Gastroesophageal sphincter (tissue), 4 donors: ENCODE measurements around the gene DGAT2. TPM values are rescaled to one million over a fixed set of nuclear protein-coding genes. Genes with fewer than 3 reads are reported as not detected.

Experiments
- ATAC-seq: fragments of 150-250 bp; one replicate; pipeline ENCODE4 v1.9.1; 2016; ENCODE audit warnings: mild to moderate bottlenecking, moderate library complexity
- H3K27ac ChIP-seq, 4 donors: fragments of 200-600 bp; sonication (generic) in 3 of 4; 1 replicate in 3 of 4; 2 replicates in 1 of 4; pipeline ENCODE4 v1.5.1; 2016 to 2019
- H3K27me3 ChIP-seq: fragments of 200-600 bp; sonication (generic); one replicate; pipeline ENCODE4 v1.5.1; 2019
- H3K36me3 ChIP-seq, 2 donors: fragments of 200-600 bp; sonication (generic); one replicate each; pipeline ENCODE4 v1.5.1; 2019; ENCODE audit warnings: control low read depth in 1 of 2
- H3K4me1 ChIP-seq, 3 donors: fragments of 200-600 bp; sonication (generic); 1 replicate in 2 of 3; 2 replicates in 1 of 3; pipeline ENCODE4 v1.5.1; 2016 to 2019; ENCODE audit warnings: control low read depth in 2 of 3
- H3K4me3 ChIP-seq, 2 donors: fragments of 200-600 bp; sonication (generic); one replicate each; pipeline ENCODE4 v1.5.1; 2019; ENCODE audit warnings: mild to moderate bottlenecking in 1 of 2, moderate library complexity in 1 of 2
- H3K9me3 ChIP-seq, 3 donors: fragments of 200-600 bp; sonication (generic); one replicate each; pipeline ENCODE4 v1.5.1; 2017 to 2019; ENCODE audit warnings: control low read depth in 2 of 3
- CTCF ChIP-seq, 4 experiments: fragments of 200-600 bp in 2 of 4; fragments of 450-650 bp in 2 of 4; sonication (generic) in 1 of 4; IDR thresholded peaks; one replicate each; pipeline ENCODE4 v1.5.1; 2017 to 2019; ENCODE audit warnings: antibody characterized with exemption in 4 of 4, mild to moderate bottlenecking in 2 of 4, moderate library complexity in 2 of 4
- EP300 ChIP-seq: sonication (generic); formaldehyde crosslinking; IDR thresholded peaks from one replicate; pipeline ENCODE4 v1.6.1; 2017; ENCODE audit warnings: antibody characterized with exemption, mild to moderate bottlenecking
- POLR2A ChIP-seq, 2 donors: fragments of 450-650 bp; IDR thresholded peaks; one replicate each; pipeline ENCODE4 v1.6.1; 2017; ENCODE audit warnings: antibody characterized with exemption in 2 of 2, mild to moderate bottlenecking in 2 of 2, moderate library complexity in 1 of 2
- POLR2AphosphoS5 ChIP-seq: sonication (generic); formaldehyde crosslinking; IDR thresholded peaks from one replicate; pipeline ENCODE4 v1.6.1; 2017; ENCODE audit warnings: antibody characterized with exemption
- WGBS, 2 donors: methylation state at CpG; one replicate each; pipeline ENCODE4 v1.1.5; 2018; ENCODE audit warnings: low coverage in 1 of 2; 5-methylcytosine and 5-hydroxymethylcytosine counted together
- total RNA-seq, 4 donors: library from RNA; depleted of rRNA; stranded (reverse); fragments of >200 nt; gene quantifications; one replicate each; pipeline ENCODE4 v1.1.0, GENCODE V29; 2016

The DGAT2 gene
- total RNA-seq, 4 donors from 2014 or later, result 0.74 to 14.4 (median 1.5) TPM

- 14 to 17% methylated on average over 5 to 6 of the region's 6 CpGs for WGBS, 2 donors
- peaks cover 0 to 55% (median 9%) of the 10 kb centered on the region in 3 donors for H3K4me1 ChIP-seq
- H3K9me3 ChIP-seq, result no peaks in the 10 kb centered on the region
- H3K4me3 ChIP-seq, result peak overlapping the region; percentile 94 to 97
- H3K27ac ChIP-seq, result peak overlapping the region in 3 of 4 donors; percentile 67 to 98 (median 94)
- no peak for ATAC-seq
- H3K36me3 ChIP-seq, result no peaks in the 10 kb centered on the region
- H3K27me3 ChIP-seq, result no peaks in the 10 kb centered on the region
- TF ChIP-seq CTCF (IDR thresholded peaks at IDR 0.05) (no peak), POLR2AphosphoS5 (no peak), EP300 (no peak), POLR2A (IDR thresholded peaks at IDR 0.05) (no peak)
Measured at GRCh38 chr11:75816561-75817239, 48.1 kb downstream of the DGAT2 start.

DNA sequence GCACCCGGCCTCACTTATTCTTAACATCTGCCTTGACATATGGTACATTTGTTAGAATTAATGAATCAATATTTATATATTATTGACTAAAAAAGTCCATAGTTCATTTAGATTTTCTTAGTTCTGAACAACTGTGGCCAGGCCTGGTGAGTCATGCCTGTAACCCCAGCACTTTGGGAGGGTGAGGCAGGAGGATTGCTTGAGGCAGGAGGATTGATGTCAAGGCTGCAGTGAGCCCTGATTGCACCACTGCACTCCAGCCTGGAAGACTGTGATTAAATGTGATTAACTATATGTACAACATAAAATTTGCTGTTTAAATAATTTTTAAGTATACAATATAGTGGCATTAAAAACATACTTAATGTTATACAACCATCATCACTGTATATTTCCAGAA, 52.1 kb downstream of the DGAT2 start:
- no peaks in the 10 kb centered on the region for H3K9me3 ChIP-seq
- peaks cover 2 to 85% (median 22%) of the 10 kb centered on the region in 3 donors for H3K4me1 ChIP-seq
- TF ChIP-seq CTCF (IDR thresholded peaks at IDR 0.05) (no peak), EP300 (no peak), POLR2AphosphoS5 (no peak), POLR2A (IDR thresholded peaks at IDR 0.05) (no peak)
- peak; percentile 52 for ATAC-seq
- H3K27ac ChIP-seq, result no peak overlapping the region
- no peaks in the 10 kb centered on the region for H3K36me3 ChIP-seq
- H3K27me3 ChIP-seq, result no peaks in the 10 kb centered on the region
- WGBS, 2 donors, result 25% methylated on average over 1 of the region's 1 CpG; no CpG with 5 or more reads in 1 of the 2 donors
- H3K4me3 ChIP-seq, result no peak overlapping the region

DNA sequence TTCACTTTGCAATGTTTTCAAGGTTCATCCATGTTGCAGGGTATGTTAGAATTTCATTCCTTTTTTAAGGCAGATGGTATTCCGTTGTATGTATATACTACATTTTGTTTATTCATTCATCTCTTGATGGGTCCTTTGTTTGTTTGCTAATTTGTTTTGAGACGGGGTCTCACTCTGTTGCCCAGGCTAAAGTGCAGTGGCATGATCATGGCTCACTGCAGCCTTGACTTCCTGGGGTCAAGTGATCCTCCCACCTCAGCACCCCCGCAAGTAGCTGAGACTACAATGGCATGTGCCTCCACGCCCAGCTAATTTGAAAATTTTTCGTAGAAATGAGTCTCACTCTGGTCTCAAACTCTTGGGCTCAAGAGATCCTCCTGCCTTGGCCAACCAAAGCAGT, 52.6 kb downstream of the DGAT2 start:
- H3K4me1 ChIP-seq, result peaks cover 2 to 86% (median 21%) of the 10 kb centered on the region in 3 donors
- H3K36me3 ChIP-seq, result no peaks in the 10 kb centered on the region
- H3K4me3 ChIP-seq, result no peak overlapping the region
- H3K27ac ChIP-seq, result no peak overlapping the region
- no peak for ATAC-seq
- no peaks in the 10 kb centered on the region for H3K27me3 ChIP-seq
- no peaks in the 10 kb centered on the region for H3K9me3 ChIP-seq
- TF ChIP-seq POLR2A (IDR thresholded peaks at IDR 0.05) (no peak), CTCF (IDR thresholded peaks at IDR 0.05) (no peak), POLR2AphosphoS5 (no peak), EP300 (no peak)
- 63 to 96% methylated on average over 3 of the region's 5 CpGs for WGBS, 2 donors

- ATAC-seq, result no peak
- H3K36me3 ChIP-seq, result no peaks in the 10 kb centered on the region
- no peak overlapping the region for H3K4me3 ChIP-seq
- peak overlapping the region in 2 of 4 donors; percentile 40 to 43 for H3K27ac ChIP-seq
- peaks cover 8 to 86% (median 20%) of the 10 kb centered on the region in 3 donors for H3K4me1 ChIP-seq
- H3K27me3 ChIP-seq, result no peaks in the 10 kb centered on the region
- H3K9me3 ChIP-seq, result no peaks in the 10 kb centered on the region
- WGBS, 2 donors, result 0 to 55% methylated on average over 2 to 3 of the region's 3 CpGs
- TF ChIP-seq POLR2A (IDR thresholded peaks at IDR 0.05), result no peak
- no peak for TF ChIP-seq POLR2AphosphoS5
- TF ChIP-seq CTCF (IDR thresholded peaks at IDR 0.05), result no peak
- no peak for TF ChIP-seq EP300
Measured at GRCh38 chr11:75822541-75822940, 54.0 kb downstream of the DGAT2 start.

GRCh38 chr11:75823415-75823814, 54.8 kb downstream of the DGAT2 start:
- no peak overlapping the region for H3K4me3 ChIP-seq
- no peaks in the 10 kb centered on the region for H3K9me3 ChIP-seq
- TF ChIP-seq CTCF (IDR thresholded peaks at IDR 0.05) (no peak), EP300 (no peak), POLR2AphosphoS5 (no peak), POLR2A (IDR thresholded peaks at IDR 0.05) (no peak)
- H3K4me1 ChIP-seq, result peaks cover 8 to 86% (median 27%) of the 10 kb centered on the region in 3 donors
- no peaks in the 10 kb centered on the region for H3K27me3 ChIP-seq
- peak overlapping the region in 3 of 4 donors; percentile 27 to 89 (median 82) for H3K27ac ChIP-seq
- WGBS, 2 donors, result 95 to 100% methylated on average over 1 to 4 of the region's 4 CpGs
- H3K36me3 ChIP-seq, result no peaks in the 10 kb centered on the region
- no peak for ATAC-seq
